Upper lobe of left lung (tissue), 4 donors: ENCODE results near the gene FHIT.

Source experiments
- EP300 ChIP-seq, 4 donors: sonication (generic); formaldehyde crosslinking; IDR thresholded peaks; one replicate each; pipeline ENCODE4 v1.5.1; 2017; ENCODE audit warnings: antibody characterized with exemption in 4 of 4, control low read depth in 2 of 4
- POLR2A ChIP-seq, 4 donors: fragments of 450-650 bp; IDR thresholded peaks; one replicate each; pipeline ENCODE4 v1.5.1; 2016 to 2017; ENCODE audit warnings: antibody characterized with exemption in 4 of 4, mild to moderate bottlenecking in 2 of 4
- TF ChIP-seq, protein P1 (sequence below), 6 experiments: fragments of 450-650 bp in 4 of 6; fragments of 200-600 bp in 2 of 6; sonication (generic) in 2 of 6; IDR thresholded peaks; one replicate each; pipeline ENCODE4 v1.5.1; 2016 to 2019; ENCODE audit warnings: antibody characterized with exemption in 6 of 6

DNA sequence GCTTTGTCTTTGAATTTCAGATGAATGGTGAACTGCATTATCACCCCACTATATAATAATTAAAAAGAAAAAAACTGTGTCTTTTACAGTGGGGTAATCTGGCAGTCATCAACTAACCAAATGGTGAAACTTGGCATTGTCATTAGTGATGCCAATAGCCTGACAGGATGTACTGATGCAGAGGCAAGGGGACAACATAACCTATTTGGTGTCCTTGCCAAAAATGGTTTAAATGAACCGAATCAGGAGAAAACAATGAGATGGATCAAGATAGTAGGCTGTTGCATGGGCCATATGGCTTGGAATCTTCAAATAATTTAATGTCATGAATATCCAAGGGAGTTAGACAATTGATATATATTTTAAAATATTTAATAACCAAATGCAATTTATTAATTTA lies 738.7 kb downstream of the FHIT start:
- TF ChIP-seq, protein P1, sequence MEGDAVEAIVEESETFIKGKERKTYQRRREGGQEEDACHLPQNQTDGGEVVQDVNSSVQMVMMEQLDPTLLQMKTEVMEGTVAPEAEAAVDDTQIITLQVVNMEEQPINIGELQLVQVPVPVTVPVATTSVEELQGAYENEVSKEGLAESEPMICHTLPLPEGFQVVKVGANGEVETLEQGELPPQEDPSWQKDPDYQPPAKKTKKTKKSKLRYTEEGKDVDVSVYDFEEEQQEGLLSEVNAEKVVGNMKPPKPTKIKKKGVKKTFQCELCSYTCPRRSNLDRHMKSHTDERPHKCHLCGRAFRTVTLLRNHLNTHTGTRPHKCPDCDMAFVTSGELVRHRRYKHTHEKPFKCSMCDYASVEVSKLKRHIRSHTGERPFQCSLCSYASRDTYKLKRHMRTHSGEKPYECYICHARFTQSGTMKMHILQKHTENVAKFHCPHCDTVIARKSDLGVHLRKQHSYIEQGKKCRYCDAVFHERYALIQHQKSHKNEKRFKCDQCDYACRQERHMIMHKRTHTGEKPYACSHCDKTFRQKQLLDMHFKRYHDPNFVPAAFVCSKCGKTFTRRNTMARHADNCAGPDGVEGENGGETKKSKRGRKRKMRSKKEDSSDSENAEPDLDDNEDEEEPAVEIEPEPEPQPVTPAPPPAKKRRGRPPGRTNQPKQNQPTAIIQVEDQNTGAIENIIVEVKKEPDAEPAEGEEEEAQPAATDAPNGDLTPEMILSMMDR (IDR thresholded peaks at IDR 0.05), result no peak
- TF ChIP-seq EP300 (IDR thresholded peaks at IDR 0.05) (no peak), POLR2A (IDR thresholded peaks at IDR 0.05) (no peak)
